Caco-2 (cell line): Measurements from ENCODE around the gene GJC1. TPM values are rescaled to one million over a fixed set of nuclear protein-coding genes. Genes with fewer than 3 reads are reported as not detected.

Experiments used
- BruUV-seq: library from RNA; stranded (reverse); fragments of 400-500 nt; replicated peaks from 2 replicates; lab custom pipeline; 2021; lab: Mats Ljungman, UMichigan
- CTCF ChIA-PET: fragments of 300-600 bp; sonication (Branson Sonifier 250); formaldehyde crosslinking; loops from one replicate; lab custom pipeline; 2022; ENCODE audit warnings: antibody characterized with exemption; lab: Charles Lee
- POLR2A ChIA-PET: fragments of 300-600 bp; sonication (Branson Sonifier 250); formaldehyde crosslinking; loops from one replicate; lab custom pipeline; 2022; ENCODE audit warnings: antibody characterized with exemption; lab: Charles Lee
- DNase-seq, 2 experiments: peaks; one replicate each; pipeline versions ENCODE4 v3.0.0 to v3.0.0-alpha.2; 2020 to 2022
- H3K27me3 ChIP-seq: replicated peaks from 2 replicates; pipeline ENCODE4 v1.6.0; 2011; ENCODE audit warnings: low read length; ENCODE audit not compliant: control insufficient read depth, insufficient read depth
- H3K36me3 ChIP-seq: 2 replicates; pipeline ENCODE4 v1.5.1; 2011; ENCODE audit warnings: low read length; ENCODE audit not compliant: control insufficient read depth, insufficient read depth
- H3K4me1 ChIP-seq: fragments of 250-450 bp; sonication (Bioruptor Pico); 2 replicates; pipeline ENCODE4 v1.5.1; 2020; ENCODE audit warnings: mild to moderate bottlenecking
- H3K4me3 ChIP-seq: 2 replicates; pipeline ENCODE4 v1.5.1; 2011; ENCODE audit warnings: low read depth, mild to moderate bottlenecking, control low read depth, low read length
- H3K9me3 ChIP-seq: fragments of 250-450 bp; sonication (Bioruptor Pico); 2 replicates; pipeline ENCODE4 v1.5.1; 2020; ENCODE audit warnings: mild to moderate bottlenecking, moderate library complexity
- H3K27ac Mint-ChIP-seq: one replicate; pipeline ENCODE4 v1.8.0; 2022; ENCODE audit warnings: mixed read lengths; ENCODE audit not compliant: unreplicated experiment
- H3K27me3 Mint-ChIP-seq: one replicate; pipeline ENCODE4 v1.8.0; 2022; ENCODE audit warnings: mixed read lengths; ENCODE audit not compliant: insufficient read depth, unreplicated experiment
- H3K36me3 Mint-ChIP-seq: one replicate; pipeline ENCODE4 v1.8.0; 2022; ENCODE audit warnings: mild to moderate bottlenecking, mixed read lengths; ENCODE audit not compliant: insufficient read depth, unreplicated experiment
- H3K4me1 Mint-ChIP-seq: one replicate; pipeline ENCODE4 v1.8.0; 2022; ENCODE audit warnings: low read depth, mixed read lengths; ENCODE audit not compliant: unreplicated experiment
- H3K4me3 Mint-ChIP-seq: one replicate; pipeline ENCODE4 v1.8.0; 2022; ENCODE audit warnings: mild to moderate bottlenecking, moderate library complexity, mixed read lengths; ENCODE audit not compliant: unreplicated experiment
- H3K9me3 Mint-ChIP-seq: one replicate; pipeline ENCODE4 v1.8.0; 2022; ENCODE audit warnings: mixed read lengths; ENCODE audit not compliant: unreplicated experiment
- intact Hi-C: fragments of 100-400 bp; cut with micrococcal nuclease; formaldehyde crosslinking; loops from one replicate; pipeline ENCODE4 v1.10.0; 2022; ENCODE audit not compliant: unreplicated experiment
- total RNA-seq: library from RNA; stranded (reverse); gene quantifications from 2 replicates; pipeline ENCODE4 v1.2.3, GENCODE V29; 2022
- TF ChIP-seq, protein P1 (sequence below), 2 experiments: fragments of 200-600 bp in 1 of 2; IDR thresholded peaks; 1 replicate in 1 of 2; 2 replicates in 1 of 2; pipeline versions ENCODE4 v1.5.1 to v1.8.0; 2011 to 2022; ENCODE audit warnings: antibody characterized with exemption in 1 of 2, control low read depth in 1 of 2, inconsistent platforms in 1 of 2, low read depth in 1 of 2, low read length in 1 of 2, mild to moderate bottlenecking in 1 of 2, moderate library complexity in 1 of 2; ENCODE audit not compliant: insufficient read depth in 1 of 2, severe bottlenecking in 1 of 2, unreplicated experiment in 1 of 2

GJC1 gene
- total RNA-seq, 1 experiment from 2014 or later = 33.5 TPM

GRCh38 chr17:44797802-44798201 is 32.3 kb downstream of the GJC1 start:
- CTCF ChIA-PET = interaction anchor here (1.3 kb wide), 1 partner anchor 107 kb away, joined by 3 read pairs; no protein-coding TSS in a partner anchor
- no peaks in the 10 kb centered on the region for H3K36me3 ChIP-seq
- no peak overlapping the region for H3K27ac Mint-ChIP-seq
- no peaks in the 10 kb centered on the region for H3K27me3 Mint-ChIP-seq
- no peaks in the 10 kb centered on the region for H3K9me3 Mint-ChIP-seq
- no TSS peak for BruUV-seq
- H3K4me1 Mint-ChIP-seq = no peaks in the 10 kb centered on the region
- H3K4me3 ChIP-seq = no peak overlapping the region
- POLR2A ChIA-PET = no interaction called here
- H3K4me1 ChIP-seq = no peaks in the 10 kb centered on the region
- H3K36me3 Mint-ChIP-seq = peaks cover 16% of the 10 kb centered on the region
- intact Hi-C loops = no loop called here
- H3K4me3 Mint-ChIP-seq = no peak overlapping the region
- DNase-seq = no peak
- H3K9me3 ChIP-seq = no peaks in the 10 kb centered on the region
- H3K27me3 ChIP-seq = no peaks in the 10 kb centered on the region
- TF ChIP-seq, protein P1, sequence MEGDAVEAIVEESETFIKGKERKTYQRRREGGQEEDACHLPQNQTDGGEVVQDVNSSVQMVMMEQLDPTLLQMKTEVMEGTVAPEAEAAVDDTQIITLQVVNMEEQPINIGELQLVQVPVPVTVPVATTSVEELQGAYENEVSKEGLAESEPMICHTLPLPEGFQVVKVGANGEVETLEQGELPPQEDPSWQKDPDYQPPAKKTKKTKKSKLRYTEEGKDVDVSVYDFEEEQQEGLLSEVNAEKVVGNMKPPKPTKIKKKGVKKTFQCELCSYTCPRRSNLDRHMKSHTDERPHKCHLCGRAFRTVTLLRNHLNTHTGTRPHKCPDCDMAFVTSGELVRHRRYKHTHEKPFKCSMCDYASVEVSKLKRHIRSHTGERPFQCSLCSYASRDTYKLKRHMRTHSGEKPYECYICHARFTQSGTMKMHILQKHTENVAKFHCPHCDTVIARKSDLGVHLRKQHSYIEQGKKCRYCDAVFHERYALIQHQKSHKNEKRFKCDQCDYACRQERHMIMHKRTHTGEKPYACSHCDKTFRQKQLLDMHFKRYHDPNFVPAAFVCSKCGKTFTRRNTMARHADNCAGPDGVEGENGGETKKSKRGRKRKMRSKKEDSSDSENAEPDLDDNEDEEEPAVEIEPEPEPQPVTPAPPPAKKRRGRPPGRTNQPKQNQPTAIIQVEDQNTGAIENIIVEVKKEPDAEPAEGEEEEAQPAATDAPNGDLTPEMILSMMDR (IDR thresholded peaks at IDR 0.05; ENCODE audit: insufficient read depth in 1 of 2, low read depth in 1 of 2, low read length in 1 of 2, severe bottlenecking in 1 of 2, unreplicated experiment in 1 of 2) = no peak

DNA sequence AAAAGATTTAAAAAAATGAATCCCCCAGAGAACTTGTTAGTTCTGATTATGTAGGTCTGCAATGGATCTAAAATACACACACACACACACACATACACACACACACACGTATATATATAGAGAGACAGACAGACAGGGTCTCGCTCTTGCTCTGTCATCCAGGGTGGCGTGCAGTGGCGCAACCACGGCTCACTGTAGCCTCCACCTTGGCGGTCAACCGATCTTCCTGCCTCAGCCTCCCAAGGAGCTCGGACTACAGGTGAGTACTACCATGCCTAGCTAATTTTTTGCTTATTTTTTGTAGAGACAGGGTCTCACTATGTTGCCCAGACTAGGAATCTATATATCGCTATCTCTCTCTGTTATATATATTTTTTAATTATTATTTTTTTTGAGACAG is 33.4 kb downstream of the GJC1 start:
- no peaks in the 10 kb centered on the region for H3K9me3 Mint-ChIP-seq
- H3K27ac Mint-ChIP-seq = no peak overlapping the region
- POLR2A ChIA-PET = no interaction called here

DNA sequence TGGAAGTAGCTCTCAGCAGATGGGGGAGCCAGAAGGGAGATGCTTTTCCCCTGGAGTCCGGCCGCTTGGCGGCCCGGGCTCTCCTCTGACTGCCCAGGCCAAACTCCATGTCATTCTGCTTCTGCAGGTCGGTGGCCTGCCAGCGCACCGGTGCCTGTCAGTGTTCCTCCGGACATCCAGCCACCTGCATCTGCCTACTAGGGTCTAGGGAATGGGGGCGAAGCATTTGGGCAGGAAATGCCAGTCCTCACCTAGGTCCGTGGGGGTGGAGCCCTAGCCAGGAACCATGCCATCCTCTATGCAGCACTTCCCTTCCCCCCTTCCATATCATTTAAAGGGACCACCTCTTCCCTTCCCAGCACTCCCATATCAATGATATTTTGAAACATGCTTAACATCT is 34.2 kb downstream of the GJC1 start:
- Histone ChIP-seq H3K4me3 (no peak overlapping the region), H3K36me3 (no peaks in the 10 kb centered on the region), H3K9me3 (no peaks in the 10 kb centered on the region), H3K4me1 (no peaks in the 10 kb centered on the region), H3K27me3 (no peaks in the 10 kb centered on the region)
- no TSS peak for BruUV-seq
- ChIA-PET CTCF (no interaction called here), POLR2A (no interaction called here)
- Mint-ChIP-seq H3K4me3 (no peak overlapping the region), H3K27me3 (no peaks in the 10 kb centered on the region), H3K27ac (no peak overlapping the region), H3K9me3 (no peaks in the 10 kb centered on the region), H3K4me1 (no peaks in the 10 kb centered on the region), H3K36me3 (no peaks in the 10 kb centered on the region)
- intact Hi-C loops = no loop called here
- DNase-seq = no peak
- TF ChIP-seq, protein P1 (IDR thresholded peaks at IDR 0.05; ENCODE audit: insufficient read depth in 1 of 2, low read depth in 1 of 2, low read length in 1 of 2, severe bottlenecking in 1 of 2, unreplicated experiment in 1 of 2) = no peak

More for the DNA sequence above, 33.4 kb downstream of the GJC1 start:
- Histone ChIP-seq H3K36me3 (no peaks in the 10 kb centered on the region), H3K4me3 (no peak overlapping the region), H3K4me1 (no peaks in the 10 kb centered on the region), H3K27me3 (no peaks in the 10 kb centered on the region), H3K9me3 (no peaks in the 10 kb centered on the region)
- Mint-ChIP-seq H3K4me1 (no peaks in the 10 kb centered on the region), H3K27me3 (no peaks in the 10 kb centered on the region), H3K36me3 (peaks cover 6% of the 10 kb centered on the region), H3K4me3 (no peak overlapping the region)
- CTCF ChIA-PET = no interaction called here
- intact Hi-C loops = no loop called here
- no TSS peak for BruUV-seq
- DNase-seq = no peak
- TF ChIP-seq, protein P1 (IDR thresholded peaks at IDR 0.05; ENCODE audit: insufficient read depth in 1 of 2, low read depth in 1 of 2, low read length in 1 of 2, severe bottlenecking in 1 of 2, unreplicated experiment in 1 of 2) = no peak
